Peyer's patch (tissue), 4 donors: ENCODE data around the gene C9orf40. TPM values are rescaled to one million over a fixed set of nuclear protein-coding genes. Genes with fewer than 3 reads are reported as not detected.

Experiments used
- DNase-seq, 3 donors: peaks; one replicate each; pipeline ENCODE4 v3.0.0-alpha.2; 2017 to 2019
- H3K27ac ChIP-seq, 4 donors: fragments of 200-600 bp; sonication (generic); one replicate each; pipeline ENCODE4 v1.5.1; 2016 to 2019
- H3K27me3 ChIP-seq, 2 donors: fragments of 200-600 bp; sonication (generic); one replicate each; pipeline ENCODE4 v1.5.1; 2019
- H3K36me3 ChIP-seq, 3 donors: fragments of 200-600 bp; sonication (generic); one replicate each; pipeline ENCODE4 v1.5.1; 2016 to 2019
- H3K4me1 ChIP-seq, 4 donors: fragments of 200-600 bp; sonication (generic); one replicate each; pipeline ENCODE4 v1.5.1; 2016 to 2019
- H3K4me3 ChIP-seq, 4 donors: fragments of 200-600 bp; sonication (generic); 1 replicate in 3 of 4; 2 replicates in 1 of 4; pipeline ENCODE4 v1.5.1; 2016 to 2019; ENCODE audit warnings: mild to moderate bottlenecking in 1 of 4
- H3K9me3 ChIP-seq, 4 donors: fragments of 200-600 bp; sonication (generic); one replicate each; pipeline ENCODE4 v1.5.1; 2016 to 2019; ENCODE audit warnings: mild to moderate bottlenecking in 1 of 4
- CTCF ChIP-seq, 6 experiments: fragments of 450-650 bp in 4 of 6; fragments of 200-600 bp in 2 of 6; sonication (generic) in 1 of 6; IDR thresholded peaks; one replicate each; pipeline ENCODE4 v1.5.1; 2017 to 2019; ENCODE audit warnings: antibody characterized with exemption in 6 of 6, mild to moderate bottlenecking in 3 of 6, moderate library complexity in 1 of 6
- POLR2A ChIP-seq, 2 donors: fragments of 450-650 bp; IDR thresholded peaks; one replicate each; pipeline ENCODE4 v1.5.1; 2017; ENCODE audit warnings: antibody characterized with exemption in 2 of 2, mild to moderate bottlenecking in 2 of 2, moderate library complexity in 2 of 2
- total RNA-seq, 4 donors: library from RNA; depleted of rRNA; stranded (reverse); fragments of >200 nt; gene quantifications; one replicate each; pipeline ENCODE4 v1.1.0, GENCODE V29; 2016

Gene C9orf40
- total RNA-seq, 4 donors from 2014 or later, result 8.3 to 22.2 (median 9.2) TPM

GRCh38 chr9:74910036-74910435 lies 42.7 kb downstream of the C9orf40 start:
- Histone ChIP-seq H3K4me3 (no peak overlapping the region), H3K9me3 (no peaks in the 10 kb centered on the region), H3K27me3 (no peaks in the 10 kb centered on the region), H3K36me3 (no peaks in the 10 kb centered on the region), H3K27ac (no peak overlapping the region), H3K4me1 (no peaks in the 10 kb centered on the region)
- DNase-seq, result no peak
- TF ChIP-seq POLR2A (IDR thresholded peaks at IDR 0.05), result no peak
- no peak for TF ChIP-seq CTCF (IDR thresholded peaks at IDR 0.05)

GRCh38 chr9:74908665-74909064 lies 44.0 kb downstream of the C9orf40 start:
- H3K36me3 ChIP-seq, result no peaks in the 10 kb centered on the region
- H3K4me1 ChIP-seq, result no peaks in the 10 kb centered on the region
- DNase-seq, result peak in 1 of 3 donors; percentile 51
- H3K27ac ChIP-seq, result no peak overlapping the region
- no peak overlapping the region for H3K4me3 ChIP-seq
- no peaks in the 10 kb centered on the region for H3K27me3 ChIP-seq
- TF ChIP-seq CTCF (IDR thresholded peaks at IDR 0.05) (peak in 1 of 6 experiments; percentile 10), POLR2A (IDR thresholded peaks at IDR 0.05) (no peak)
- H3K9me3 ChIP-seq, result no peaks in the 10 kb centered on the region

GRCh38 chr9:74907085-74907484 lies 45.6 kb downstream of the C9orf40 start:
- no peak for DNase-seq

GRCh38 chr9:74901001-74901400 lies 51.7 kb downstream of the C9orf40 start:
- no peak overlapping the region for H3K27ac ChIP-seq
- TF ChIP-seq CTCF (IDR thresholded peaks at IDR 0.05), result no peak
- TF ChIP-seq POLR2A (IDR thresholded peaks at IDR 0.05), result no peak
- H3K9me3 ChIP-seq, result no peaks in the 10 kb centered on the region
- no peak for DNase-seq
- no peaks in the 10 kb centered on the region for H3K27me3 ChIP-seq
- no peaks in the 10 kb centered on the region for H3K36me3 ChIP-seq
- no peak overlapping the region for H3K4me3 ChIP-seq
- H3K4me1 ChIP-seq, result peaks cover 0 to 17% (median 2%) of the 10 kb centered on the region in 4 donors

More at GRCh38 chr9:74907085-74907484, 45.6 kb downstream of the C9orf40 start:
- Histone ChIP-seq H3K4me3 (no peak overlapping the region), H3K9me3 (no peaks in the 10 kb centered on the region), H3K27ac (no peak overlapping the region), H3K27me3 (no peaks in the 10 kb centered on the region), H3K4me1 (no peaks in the 10 kb centered on the region), H3K36me3 (no peaks in the 10 kb centered on the region)
- TF ChIP-seq POLR2A (IDR thresholded peaks at IDR 0.05) (no peak), CTCF (IDR thresholded peaks at IDR 0.05) (no peak)

Other genes starting within 250 kb of the C9orf40 start
- gene TRPM6, start 65.0 kb downstream of the C9orf40 start, total RNA-seq, result 10 to 100 TPM in 2 of 4 donors, 1 to 10 TPM in 2; 3.3 to 25.1 (median 16.2) TPM
- gene CARNMT1, start 75.4 kb upstream of the C9orf40 start, total RNA-seq, result 10 to 100 TPM; 23.5 to 55.3 (median 26.7) TPM
- 10 to 100 TPM; 14.9 to 36.8 (median 26.5) TPM for gene NMRK1, start 135.2 kb upstream of the C9orf40 start, total RNA-seq
- 10 to 100 TPM; 21.6 to 44.6 (median 32.9) TPM for gene OSTF1, start 135.6 kb upstream of the C9orf40 start, total RNA-seq